Kidney (tissue), 14 donors: ENCODE data around the gene CAMTA1. TPM values are rescaled to one million over a fixed set of nuclear protein-coding genes. Genes with fewer than 3 reads are reported as not detected.
A peak's percentile ranks its signal among the peaks of the same experiment; 100 is the strongest.

Experiments used
- DNase-seq, 5 donors: peaks; one replicate each; pipeline ENCODE4 v3.0.0-alpha.2; 2013 to 2020
- FAIRE-seq: peaks from 2 replicates; lab custom pipeline; 2012; peaks lifted over from hg19 to GRCh38; lab: Jason Lieb, UNC
- H3K27ac ChIP-seq, 2 donors: one replicate each; pipeline ENCODE4 v1.7.0; 2013; ENCODE audit warnings: low read depth in 2 of 2, low read length in 2 of 2, inconsistent platforms in 1 of 2
- H3K27me3 ChIP-seq: one replicate; pipeline ENCODE4 v1.7.1; 2013; ENCODE audit warnings: low read length, inconsistent platforms; ENCODE audit not compliant: control insufficient read depth, insufficient read depth
- H3K36me3 ChIP-seq, 3 donors: one replicate each; pipeline versions ENCODE4 v1.7.0 to v1.7.1; 2013; ENCODE audit warnings: low read length in 3 of 3, control low read depth in 1 of 3, inconsistent platforms in 1 of 3; ENCODE audit not compliant: insufficient read depth in 3 of 3, control insufficient read depth in 2 of 3
- H3K4me1 ChIP-seq, 3 donors: one replicate each; pipeline versions ENCODE4 v1.7.0 to v1.7.1; 2013; ENCODE audit warnings: low read length in 3 of 3, inconsistent platforms in 1 of 3, low read depth in 1 of 3; ENCODE audit not compliant: control insufficient read depth in 2 of 3, insufficient read depth in 2 of 3
- H3K4me3 ChIP-seq, 3 donors: one replicate each; pipeline versions ENCODE4 v1.7.0 to v1.8.1; 2013; ENCODE audit warnings: low read length in 3 of 3, control low read depth in 1 of 3, inconsistent platforms in 1 of 3
- H3K9ac ChIP-seq, 3 donors: one replicate each; pipeline versions ENCODE4 v1.7.0 to v1.7.1; 2013; ENCODE audit warnings: low read length in 3 of 3, control low read depth in 1 of 3, inconsistent platforms in 1 of 3
- H3K9me3 ChIP-seq, 3 donors: one replicate each; pipeline versions ENCODE4 v1.7.0 to v1.7.1; 2013; ENCODE audit warnings: low read length in 3 of 3, control low read depth in 1 of 3, inconsistent platforms in 1 of 3; ENCODE audit not compliant: control insufficient read depth in 2 of 3, insufficient read depth in 1 of 3
- intact Hi-C: fragments of 100-400 bp; cut with DNase I; formaldehyde crosslinking; loops from one replicate; pipeline ENCODE4 v1.11.1; 2022
- polyA plus RNA-seq: library from polyadenylated mRNA; stranded (reverse); fragments of 350-450 nt; fragmentation: Illumina TruSeq; extraction: RNeasy Lipid Tissue Mini Kit (QIAGEN cat#74804); gene quantifications from one replicate; pipeline ENCODE4 v1.2.3, GENCODE V29; 2014; ENCODE audit warnings: low read depth, low replicate concordance; ENCODE audit not compliant: insufficient read depth
- total RNA-seq: library from RNA; stranded (reverse); fragmentation: NEBNext Ultra II Directional; extraction: Animal tissue kit (Norgen Biotek cat#: 25700); gene quantifications from one replicate; pipeline ENCODE4 v1.2.1, GENCODE V29; 2021
- TF ChIP-seq, protein P1 (sequence below): IDR thresholded peaks from 3 replicates; pipeline ENCODE4 v1.5.1; 2012; ENCODE audit warnings: mild to moderate bottlenecking, moderate library complexity, borderline replicate concordance; ENCODE audit not compliant: insufficient read depth; ENCODE audit errors: extremely low read depth
- donor health status: control.
- donor health status: control.
- donor health status: control.
- donor health status: control.
- donor health status: control.
- donor health status: DM: yes; HTN: yes; CAD: no.
- donor health status: Normal renal cell carcinoma (clear cell type).

The CAMTA1 gene
- total and polyA plus RNA-seq, 2 donors from 2014 or later = 79.0 to 170 TPM

DNA sequence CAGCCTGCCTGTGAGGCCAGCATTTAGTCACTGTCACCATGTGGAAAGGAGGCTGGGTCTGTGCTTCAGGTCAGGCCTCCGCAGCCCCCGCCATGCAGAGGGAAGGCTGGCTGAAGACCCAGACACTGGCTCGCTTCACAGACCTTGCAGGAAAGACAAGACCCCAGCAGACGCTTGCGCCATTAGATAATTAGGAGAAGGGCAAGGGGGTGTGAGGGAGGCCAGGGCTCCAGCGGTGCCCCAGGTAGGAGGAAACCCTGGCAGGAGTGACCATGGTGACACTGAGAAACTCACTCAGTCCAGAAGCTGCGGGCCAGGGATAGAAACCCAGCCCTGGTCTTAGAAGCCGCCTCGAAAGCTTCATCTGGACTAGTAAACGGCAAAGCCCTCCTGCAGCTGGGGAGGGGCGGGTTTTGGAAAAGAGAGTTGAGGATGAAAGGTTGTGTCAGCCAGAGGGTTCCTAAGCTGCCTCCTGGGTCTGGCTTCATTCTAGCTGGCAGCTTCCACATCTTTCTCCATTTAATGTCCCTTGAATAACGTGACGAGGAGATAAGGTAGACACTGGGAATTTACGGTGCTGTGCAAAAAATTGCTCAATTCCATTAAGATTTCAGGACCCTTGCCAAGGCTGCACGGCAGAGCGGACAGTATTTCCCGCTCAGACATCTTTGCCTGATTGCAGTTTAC is 691.8 kb downstream of the CAMTA1 start:
- Histone ChIP-seq H3K9me3 (peaks cover 0 to 4% (median 0%) of the 10 kb centered on the region in 3 donors), H3K27ac (peak overlapping the region in 1 of 2 donors; percentile 85), H3K9ac (no peak overlapping the region), H3K4me3 (no peak overlapping the region), H3K4me1 (no peaks in the 10 kb centered on the region), H3K36me3 (no peaks in the 10 kb centered on the region), H3K27me3 (no peaks in the 10 kb centered on the region)
- FAIRE-seq = no peak
- peak in 1 of 5 donors; percentile 41 for DNase-seq
- TF ChIP-seq, protein P1, sequence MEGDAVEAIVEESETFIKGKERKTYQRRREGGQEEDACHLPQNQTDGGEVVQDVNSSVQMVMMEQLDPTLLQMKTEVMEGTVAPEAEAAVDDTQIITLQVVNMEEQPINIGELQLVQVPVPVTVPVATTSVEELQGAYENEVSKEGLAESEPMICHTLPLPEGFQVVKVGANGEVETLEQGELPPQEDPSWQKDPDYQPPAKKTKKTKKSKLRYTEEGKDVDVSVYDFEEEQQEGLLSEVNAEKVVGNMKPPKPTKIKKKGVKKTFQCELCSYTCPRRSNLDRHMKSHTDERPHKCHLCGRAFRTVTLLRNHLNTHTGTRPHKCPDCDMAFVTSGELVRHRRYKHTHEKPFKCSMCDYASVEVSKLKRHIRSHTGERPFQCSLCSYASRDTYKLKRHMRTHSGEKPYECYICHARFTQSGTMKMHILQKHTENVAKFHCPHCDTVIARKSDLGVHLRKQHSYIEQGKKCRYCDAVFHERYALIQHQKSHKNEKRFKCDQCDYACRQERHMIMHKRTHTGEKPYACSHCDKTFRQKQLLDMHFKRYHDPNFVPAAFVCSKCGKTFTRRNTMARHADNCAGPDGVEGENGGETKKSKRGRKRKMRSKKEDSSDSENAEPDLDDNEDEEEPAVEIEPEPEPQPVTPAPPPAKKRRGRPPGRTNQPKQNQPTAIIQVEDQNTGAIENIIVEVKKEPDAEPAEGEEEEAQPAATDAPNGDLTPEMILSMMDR = no peak
- intact Hi-C loops = no loop called here

GRCh38 chr1:7477593-7477992 is 692.3 kb downstream of the CAMTA1 start:
- H3K27me3 ChIP-seq = no peaks in the 10 kb centered on the region
- H3K4me3 ChIP-seq = no peak overlapping the region
- H3K4me1 ChIP-seq = no peaks in the 10 kb centered on the region
- peaks cover 0 to 4% (median 0%) of the 10 kb centered on the region in 3 donors for H3K9me3 ChIP-seq
- peak overlapping the region; percentile 76 to 85 for H3K27ac ChIP-seq
- no peaks in the 10 kb centered on the region for H3K36me3 ChIP-seq
- no peak overlapping the region for H3K9ac ChIP-seq
- FAIRE-seq (no peak), DNase-seq (no peak)
- TF ChIP-seq, protein P1 = no peak
- intact Hi-C loops = no loop called here

GRCh38 chr1:7478142-7478790 is 693.0 kb downstream of the CAMTA1 start:
- Histone ChIP-seq H3K4me1 (no peaks in the 10 kb centered on the region), H3K27me3 (no peaks in the 10 kb centered on the region), H3K27ac (peak overlapping the region; percentile 76 to 85), H3K9me3 (peaks cover 0 to 4% (median 0%) of the 10 kb centered on the region in 3 donors), H3K9ac (no peak overlapping the region), H3K4me3 (no peak overlapping the region), H3K36me3 (no peaks in the 10 kb centered on the region)
- DNase-seq (no peak), FAIRE-seq (no peak)
- TF ChIP-seq, protein P1 = no peak
- intact Hi-C loops = no loop called here
